HG02970 (cell line): ENCODE measurements around the gene STX5.
"Not testable (repeated sequence)": the region's sequence is repeated elsewhere in the genome, so short reads cannot be mapped to it uniquely, and the experiment has no call there.

Source experiments
- ATAC-seq: cut with Tn5 transposase; IDR thresholded peaks from one replicate; pipeline ENCODE4 v1.9.1; 2021; ENCODE audit warnings: mild to moderate bottlenecking, moderate library complexity, moderate number of reproducible peaks; ENCODE audit not compliant: unreplicated experiment, low FRiP score

Gene STX5, protein sequence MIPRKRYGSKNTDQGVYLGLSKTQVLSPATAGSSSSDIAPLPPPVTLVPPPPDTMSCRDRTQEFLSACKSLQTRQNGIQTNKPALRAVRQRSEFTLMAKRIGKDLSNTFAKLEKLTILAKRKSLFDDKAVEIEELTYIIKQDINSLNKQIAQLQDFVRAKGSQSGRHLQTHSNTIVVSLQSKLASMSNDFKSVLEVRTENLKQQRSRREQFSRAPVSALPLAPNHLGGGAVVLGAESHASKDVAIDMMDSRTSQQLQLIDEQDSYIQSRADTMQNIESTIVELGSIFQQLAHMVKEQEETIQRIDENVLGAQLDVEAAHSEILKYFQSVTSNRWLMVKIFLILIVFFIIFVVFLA

DNA sequence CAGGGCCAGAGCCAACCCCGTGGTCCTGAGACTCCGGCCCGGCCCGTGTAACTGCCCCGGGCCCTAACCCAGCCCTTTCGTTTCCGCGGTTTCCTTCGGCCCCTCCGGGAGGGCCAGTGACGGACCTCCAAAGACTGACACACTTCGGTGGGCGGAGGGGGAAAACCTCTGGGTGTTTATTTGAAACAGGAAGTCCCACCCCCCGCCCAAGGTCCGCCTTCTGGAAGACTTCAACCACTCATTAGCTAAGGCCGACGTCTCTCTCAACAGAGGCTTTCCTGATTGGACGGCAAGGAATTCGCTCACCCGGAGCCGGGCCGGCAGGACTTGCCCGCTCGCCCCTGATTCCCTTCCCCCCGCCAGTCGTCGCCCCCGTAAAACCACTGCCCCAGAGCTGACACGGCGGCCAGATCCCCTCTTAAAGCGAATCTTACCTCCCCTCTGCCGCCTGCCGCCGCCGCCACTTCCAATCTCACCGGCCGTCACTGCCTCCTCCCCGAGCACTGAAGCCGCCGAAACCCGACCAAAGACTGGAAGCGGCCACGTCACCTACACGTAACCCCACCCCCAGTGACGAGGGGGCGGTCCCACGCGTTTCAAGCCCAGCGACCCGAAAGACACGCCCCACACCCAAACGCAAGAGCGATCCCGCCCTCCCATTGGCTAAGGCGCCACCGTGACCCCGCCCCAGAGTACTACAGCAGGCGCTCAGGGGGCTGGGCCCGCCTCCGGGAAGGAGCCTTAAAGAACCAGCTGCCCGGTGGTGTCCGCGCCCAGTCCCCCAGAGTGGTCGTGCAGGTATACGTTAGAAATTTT lies at the start of gene STX5:
TSS of gene STX5 (minus strand) at position 532 of the 816 bp plus-strand sequence. CDS start 808 bp downstream, outside the sequence.
- ATAC-seq = peak; percentile 81

DNA sequence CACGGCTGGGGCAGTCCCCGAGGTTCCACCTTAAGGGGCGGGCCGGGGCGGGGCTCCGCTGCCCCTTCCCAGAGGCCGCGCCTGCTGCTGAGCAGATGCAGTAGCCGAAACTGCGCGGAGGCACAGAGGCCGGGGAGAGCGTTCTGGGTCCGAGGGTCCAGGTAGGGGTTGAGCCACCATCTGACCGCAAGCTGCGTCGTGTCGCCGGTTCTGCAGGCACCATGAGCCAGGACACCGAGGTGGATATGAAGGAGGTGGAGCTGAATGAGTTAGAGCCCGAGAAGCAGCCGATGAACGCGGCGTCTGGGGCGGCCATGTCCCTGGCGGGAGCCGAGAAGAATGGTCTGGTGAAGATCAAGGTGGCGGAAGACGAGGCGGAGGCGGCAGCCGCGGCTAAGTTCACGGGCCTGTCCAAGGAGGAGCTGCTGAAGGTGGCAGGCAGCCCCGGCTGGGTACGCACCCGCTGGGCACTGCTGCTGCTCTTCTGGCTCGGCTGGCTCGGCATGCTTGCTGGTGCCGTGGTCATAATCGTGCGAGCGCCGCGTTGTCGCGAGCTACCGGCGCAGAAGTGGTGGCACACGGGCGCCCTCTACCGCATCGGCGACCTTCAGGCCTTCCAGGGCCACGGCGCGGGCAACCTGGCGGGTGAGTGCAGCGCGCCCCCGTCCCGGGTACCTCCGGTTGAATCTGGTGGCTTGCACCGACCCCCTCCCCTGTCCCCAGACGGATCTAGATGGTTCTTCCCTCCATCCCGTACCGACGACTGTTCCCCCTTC lies 49.1 kb upstream of the STX5 start, which contains the start of gene SLC3A2:
TSS of gene SLC3A2 (plus strand) at position 94 of the 776 bp plus-strand sequence. CDS start at position 222, 128 bp downstream.
- ATAC-seq = peak; percentile 57

DNA sequence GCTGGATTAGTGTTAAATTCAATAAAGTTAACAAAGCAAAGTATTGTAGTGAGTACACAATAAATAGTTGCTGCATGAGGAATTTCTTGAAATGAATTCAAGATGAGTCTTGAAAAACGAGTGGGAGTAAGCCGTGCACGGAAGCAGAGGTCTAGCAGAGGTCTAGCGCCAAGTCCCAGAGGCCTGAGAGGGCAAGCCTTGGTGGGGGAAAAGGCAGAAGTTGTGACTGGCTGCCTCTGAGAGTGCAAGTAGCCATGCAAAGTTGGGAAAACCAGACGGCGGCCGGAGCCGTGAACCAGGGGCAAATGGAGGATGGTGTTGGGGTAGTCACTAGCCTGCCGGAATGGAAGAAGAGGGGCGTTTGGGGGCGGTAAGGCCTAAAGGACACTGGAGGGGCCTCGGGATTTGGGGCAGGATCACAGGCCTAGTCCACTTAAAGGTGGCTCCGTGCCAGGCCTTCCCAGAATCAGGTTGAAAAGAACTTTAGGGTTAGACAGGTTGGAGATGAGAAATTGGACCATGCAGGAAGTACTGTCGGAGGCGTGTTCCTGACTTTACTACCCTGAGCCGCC lies 48.5 kb upstream of the STX5 start:
- peak; percentile 8 for ATAC-seq

DNA sequence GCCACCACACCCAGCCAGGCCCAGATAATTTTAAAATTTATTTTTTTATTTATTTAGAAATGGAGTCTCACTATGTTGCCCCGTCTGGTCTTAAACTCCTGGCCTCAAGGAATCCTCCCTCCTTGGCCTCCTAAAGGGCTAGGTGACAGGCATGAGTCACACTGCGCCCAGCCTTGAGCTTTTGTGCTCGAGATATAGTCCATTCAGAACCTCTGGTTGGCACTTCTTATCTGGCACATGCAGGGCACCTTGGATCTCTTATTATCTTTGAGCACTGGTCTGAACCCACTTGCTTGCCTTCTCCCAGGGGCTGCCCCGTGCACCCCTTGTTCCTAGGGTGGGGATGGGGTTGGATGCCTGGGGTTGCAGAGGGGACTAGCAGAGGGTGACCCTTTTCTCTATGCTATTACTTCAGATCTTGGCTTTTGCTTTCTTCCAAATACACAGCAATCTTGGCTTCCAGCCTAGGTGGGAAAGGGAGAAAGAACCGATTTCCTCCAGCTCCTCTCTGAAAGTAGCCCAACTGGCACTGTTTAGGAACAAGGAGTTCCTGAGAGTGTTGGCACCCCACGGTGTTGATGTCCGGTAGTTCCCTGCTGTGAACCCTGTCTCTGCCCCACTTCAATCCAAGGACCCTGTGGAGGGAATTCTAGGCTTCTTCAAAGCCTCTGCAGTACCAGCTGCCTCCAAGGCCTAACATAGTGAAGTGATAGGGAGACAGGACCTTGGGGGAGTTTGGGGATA lies 47.6 kb upstream of the STX5 start:
- ATAC-seq = no peak

DNA sequence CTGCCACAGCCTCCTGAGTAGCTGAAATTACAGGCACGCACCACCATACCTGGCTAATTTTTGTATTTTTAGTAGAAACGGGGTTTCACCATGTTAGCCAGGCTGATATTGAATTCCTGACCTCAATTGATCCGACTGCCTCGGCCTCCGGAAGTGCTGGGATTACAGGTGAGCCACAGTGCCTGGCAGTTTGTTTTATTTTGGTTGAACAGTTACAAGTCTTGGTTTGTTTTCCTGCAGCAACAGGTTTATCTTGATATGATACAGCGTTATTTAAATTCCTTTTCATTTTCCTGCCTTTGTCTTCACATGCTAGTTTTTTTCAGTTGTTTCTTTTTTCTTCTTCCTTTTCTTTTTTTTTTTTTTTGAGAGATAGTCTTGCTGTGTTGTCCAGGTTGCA lies 44.9 kb upstream of the STX5 start:
- no peak for ATAC-seq

DNA sequence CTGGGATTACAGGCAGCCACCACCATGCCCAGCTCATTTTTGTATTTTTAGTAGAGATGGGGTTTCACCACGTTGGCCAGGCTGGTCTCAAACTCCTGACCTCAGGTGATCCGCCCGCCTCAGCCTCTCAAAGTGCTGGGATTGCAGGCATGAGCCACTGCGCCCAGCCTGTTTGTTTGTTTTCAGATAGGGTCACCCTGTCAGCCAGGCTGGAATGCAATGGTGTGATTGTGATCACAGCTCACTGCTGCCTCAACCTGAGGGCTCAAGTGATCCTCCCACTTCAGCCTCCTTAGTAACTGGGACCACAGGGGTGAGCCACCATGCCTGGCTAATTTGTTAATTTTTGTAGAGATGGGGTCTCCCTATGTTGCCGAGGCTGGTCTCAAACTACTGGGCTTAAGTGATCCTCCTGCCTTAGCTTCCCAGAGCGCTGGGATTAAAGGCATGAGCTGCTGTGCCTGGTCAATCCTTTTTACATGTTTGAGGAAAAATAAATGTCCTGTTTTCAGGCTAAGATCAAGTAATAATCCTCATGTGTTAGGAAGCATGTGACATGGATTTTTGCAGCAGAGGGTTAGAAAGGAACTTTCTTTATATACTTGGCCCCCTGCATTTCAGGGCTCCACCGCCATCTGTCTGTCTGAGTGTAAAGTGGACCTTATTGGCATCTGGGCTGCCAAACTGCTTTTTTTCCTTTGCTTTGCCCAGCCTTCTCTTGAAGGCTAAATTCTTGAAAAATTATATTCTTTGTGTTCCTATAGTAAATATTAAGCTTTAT lies 44.0 kb upstream of the STX5 start:
- ATAC-seq = no peak

DNA sequence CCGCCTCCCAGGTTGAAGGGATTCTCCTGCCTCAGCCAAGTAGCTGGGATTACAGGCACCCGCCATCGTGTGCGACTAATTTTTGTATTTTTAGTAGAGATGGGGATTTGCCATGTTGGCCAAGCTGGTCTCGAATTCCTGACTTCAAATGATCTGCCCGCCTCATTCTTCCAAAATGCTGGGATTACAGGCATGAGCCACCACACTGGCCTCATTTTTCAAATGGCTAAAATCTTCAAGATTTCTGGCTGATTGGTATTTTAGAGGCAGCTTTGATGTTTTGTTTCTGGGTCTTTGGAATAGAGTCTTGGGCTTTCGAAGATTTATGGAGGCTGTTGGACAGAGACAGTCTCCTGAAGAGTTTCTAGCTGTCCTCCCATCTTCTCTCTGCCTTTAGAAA lies 43.0 kb upstream of the STX5 start:
- no peak for ATAC-seq

DNA sequence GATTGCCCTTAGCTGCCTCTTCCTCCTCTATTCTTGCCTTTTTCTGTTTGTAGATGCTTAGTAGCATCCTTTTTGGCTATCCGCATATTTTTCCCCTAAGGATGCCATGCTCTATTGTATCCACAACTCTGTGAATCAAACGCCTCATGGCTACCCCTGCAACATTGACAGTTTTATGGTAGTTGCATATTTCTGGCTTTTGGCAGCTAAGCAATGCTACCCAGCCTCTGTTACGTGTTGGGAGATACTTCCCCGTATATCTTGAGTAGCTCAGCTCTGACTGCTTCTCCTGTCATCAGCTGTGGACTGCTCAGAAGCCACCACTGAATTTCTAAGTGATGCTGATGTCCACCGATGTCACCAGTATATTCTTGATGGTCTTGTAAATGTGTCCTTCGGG lies 33.8 kb upstream of the STX5 start:
- ATAC-seq = no peak

DNA sequence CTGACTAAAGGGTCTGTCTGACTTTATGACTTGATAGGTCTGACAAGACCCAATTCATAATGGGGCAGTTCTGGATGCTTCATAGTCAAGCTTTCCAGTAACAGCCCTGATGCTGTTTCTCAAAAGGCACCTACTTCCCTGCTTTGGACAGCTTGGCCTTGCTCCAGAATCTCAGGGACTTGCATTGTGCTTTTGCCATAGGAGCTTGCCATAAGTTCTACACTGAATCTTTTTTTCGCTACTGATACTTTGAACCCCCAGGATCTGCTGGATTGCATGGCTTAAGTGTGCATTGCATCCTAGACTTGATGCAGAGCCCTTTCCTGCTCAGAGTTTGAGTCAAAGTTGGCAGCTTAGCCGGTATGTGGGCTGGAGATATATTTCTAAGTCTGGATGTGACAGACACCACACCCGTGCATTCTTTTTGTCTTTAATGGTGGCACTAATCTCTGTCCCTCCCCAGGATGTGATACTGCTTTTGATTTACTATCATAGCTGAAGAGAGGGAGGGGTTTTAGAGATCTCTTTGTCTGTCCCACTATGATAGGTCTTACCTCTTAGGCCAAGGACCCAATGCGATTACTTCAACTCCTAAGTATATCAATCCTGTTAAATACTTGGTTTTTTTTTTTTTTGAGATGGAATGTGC lies 32.0 kb upstream of the STX5 start:
- no peak for ATAC-seq

DNA sequence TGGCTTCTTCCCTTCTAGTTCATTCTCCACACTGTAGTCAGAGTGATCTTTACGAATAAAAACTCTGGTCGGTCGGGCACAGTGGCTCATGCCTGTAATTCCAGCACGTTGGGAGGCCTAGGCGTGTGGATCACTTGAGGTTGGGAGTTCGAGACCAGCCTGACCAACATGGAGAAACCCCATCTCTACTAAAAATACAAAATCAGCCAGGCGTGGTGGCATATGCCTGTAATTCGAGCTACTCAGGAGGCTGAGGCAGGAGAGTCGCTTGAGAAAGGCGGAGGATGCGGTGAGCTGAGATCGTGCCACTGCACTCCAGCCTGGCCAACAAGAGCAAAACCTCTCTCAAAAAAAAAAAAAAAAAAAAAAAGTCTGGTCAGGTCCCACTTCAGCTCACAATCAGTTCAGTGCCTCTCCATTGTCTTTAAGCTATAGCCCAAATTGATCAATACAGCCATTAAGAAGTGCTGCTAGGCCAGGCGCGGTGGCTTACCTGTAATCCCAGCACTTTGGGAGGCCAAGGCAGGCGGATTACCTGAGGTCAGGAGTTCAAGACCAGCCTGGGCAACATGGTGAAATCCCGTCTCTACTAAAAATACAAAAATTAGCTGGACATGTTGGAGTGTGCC lies 29.8 kb upstream of the STX5 start:
- ATAC-seq = not testable (repeated sequence)

DNA sequence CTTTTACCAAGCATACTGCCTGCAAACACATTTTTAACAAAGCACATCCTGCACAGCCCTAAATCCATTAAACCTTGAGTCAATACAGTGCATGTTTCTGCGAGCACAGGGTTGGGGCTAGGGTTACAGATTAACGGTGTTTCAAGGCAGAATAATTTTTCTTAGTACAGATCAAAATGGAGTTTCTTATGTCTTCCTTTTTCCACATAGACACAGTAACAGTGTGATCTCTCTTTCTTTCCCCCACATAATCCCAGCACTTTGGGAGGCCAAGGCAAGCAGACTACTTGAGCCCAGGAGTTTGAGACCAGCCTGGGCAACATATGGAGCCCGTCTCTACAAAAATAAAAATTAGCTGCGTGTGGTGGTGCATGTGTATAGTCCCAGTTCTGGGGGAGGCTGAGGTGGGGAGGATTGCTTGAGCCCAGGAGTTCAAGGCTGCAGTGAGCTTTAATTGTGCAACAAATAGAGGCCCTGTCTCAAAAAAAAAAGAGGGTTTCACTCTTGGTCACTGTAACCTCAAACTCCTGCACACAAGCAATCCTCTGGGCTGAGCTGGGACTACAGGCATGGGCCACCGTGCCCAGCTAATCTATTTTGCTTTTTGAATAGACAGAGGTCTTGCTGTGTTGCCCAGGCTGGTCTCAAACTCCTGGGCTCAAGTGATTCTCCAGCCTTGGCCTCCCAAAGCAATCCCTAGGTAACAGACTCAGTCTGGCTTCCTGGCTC lies 29.1 kb upstream of the STX5 start:
- no peak for ATAC-seq

DNA sequence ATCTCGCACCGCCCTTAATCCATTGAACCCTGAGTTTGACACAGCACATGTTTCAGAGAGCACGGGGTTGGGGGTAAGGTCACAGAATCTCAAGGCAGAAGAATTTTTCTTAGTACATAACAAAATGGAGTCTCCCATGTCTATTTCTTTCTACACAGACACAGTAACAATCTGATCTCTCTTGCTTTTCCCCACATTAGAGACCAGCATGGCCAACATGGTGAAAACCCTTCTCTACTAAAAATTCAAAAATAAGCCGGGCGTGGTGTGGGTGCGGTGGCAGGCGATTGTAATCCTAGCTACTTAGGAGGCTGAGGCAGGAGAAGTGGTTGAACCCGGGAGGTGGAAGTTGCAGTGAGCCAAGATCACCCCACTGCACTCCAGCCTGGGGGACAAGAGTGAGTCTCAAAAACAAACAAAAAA lies 27.4 kb upstream of the STX5 start:
- not testable (repeated sequence) for ATAC-seq

DNA sequence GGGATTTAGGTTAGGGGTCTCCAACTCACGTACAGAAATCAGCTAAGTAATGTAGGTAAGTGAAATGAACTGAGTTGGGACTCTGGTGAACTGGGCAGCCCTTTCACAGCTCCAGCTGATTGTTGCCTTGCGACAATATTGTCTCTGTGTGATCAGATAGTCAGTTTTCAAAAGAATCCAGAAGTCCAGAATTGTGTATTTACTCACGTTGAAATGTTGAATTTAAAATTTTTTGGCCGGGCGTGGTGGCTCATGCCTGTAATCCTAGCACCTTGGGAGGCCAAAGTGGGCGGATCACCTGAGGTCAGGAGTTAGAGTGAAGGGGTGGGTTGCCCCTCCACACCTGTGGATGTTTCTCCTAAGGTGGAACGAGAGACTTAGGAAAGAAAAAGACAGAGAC lies 26.4 kb upstream of the STX5 start:
- no peak for ATAC-seq

DNA sequence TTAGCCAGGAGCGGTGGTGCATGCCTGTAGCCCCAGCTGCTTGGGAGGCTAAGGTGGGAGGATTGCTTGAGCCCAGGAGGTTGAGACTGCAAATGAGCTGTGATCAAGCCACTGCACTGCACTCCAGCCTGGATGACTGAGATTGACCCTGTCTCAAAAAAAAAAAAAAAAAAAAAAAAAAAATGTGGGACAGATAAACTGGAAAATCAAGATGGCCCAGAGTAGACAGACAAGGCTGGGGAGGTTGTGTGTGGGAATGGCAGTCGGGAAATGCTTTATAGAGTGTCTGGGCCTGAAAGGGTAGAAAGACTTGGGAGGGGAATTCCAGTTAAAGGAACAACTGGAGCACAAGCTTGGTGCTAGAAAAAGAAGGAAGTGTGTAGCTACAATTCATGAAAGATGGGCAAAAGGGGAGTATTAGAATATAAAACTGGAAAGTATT lies 25.7 kb upstream of the STX5 start:
- no peak for ATAC-seq

DNA sequence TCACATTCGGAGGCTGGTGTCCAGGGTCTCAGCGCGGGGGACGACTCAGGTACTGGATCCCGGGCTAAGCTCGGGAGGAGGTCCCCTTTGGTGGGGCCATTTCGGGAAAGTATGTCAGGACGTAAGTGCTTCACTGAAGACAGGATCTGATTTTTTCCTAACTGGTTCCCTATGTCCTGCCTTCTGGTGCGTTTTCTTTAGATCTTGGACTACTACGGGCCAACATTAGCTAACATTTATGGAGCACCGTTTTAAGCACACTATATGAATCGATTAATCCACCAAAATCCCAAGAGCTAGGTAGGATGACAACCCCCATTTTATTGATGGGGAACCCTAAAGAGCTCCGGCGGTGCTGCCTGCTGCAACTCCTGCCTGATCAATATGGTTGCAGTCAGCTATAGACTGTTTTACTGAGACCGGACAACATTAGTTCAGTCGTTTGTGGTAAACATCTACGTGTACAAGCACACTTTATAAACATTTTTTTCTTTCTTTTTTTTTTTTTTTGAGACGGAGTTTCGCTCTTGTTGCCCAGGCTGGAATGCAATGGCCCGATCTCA lies 24.6 kb upstream of the STX5 start:
- no peak for ATAC-seq

DNA sequence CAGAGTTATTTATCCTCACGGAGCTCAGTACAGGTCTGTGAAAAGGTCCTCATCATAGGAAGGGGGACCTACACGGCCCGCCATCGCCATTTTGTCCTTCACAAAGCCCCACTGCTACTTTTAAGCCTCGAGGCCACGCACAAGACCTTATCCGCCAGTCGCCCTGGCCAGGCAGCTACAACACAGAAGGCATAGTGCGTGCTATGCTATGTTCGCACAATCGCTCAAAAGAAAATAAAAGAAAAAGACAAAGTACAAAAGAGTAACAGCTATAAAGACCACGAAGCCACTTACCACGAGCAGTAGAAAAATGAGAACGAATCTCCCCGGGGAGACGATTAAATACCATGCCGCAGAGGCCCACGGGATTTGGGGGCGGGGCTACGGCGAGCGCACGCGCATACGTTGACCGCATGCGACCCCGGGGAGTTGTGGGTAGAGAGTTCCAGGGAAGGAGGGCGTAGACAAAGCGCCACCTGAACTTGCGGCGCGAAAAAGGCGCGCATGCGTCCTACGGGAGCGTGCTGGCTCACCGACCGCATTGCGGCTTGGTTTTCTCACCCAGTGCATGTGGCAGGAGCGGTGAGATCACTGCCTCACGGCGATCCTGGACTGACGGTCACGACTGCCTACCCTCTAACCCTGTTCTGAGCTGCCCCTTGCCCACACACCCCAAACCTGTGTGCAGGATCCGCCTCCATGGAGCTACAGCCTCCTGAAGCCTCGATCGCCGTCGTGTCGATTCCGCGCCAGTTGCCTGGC lies 23.9 kb upstream of the STX5 start:
- peak; percentile 88 for ATAC-seq
